A172 (cell line): ENCODE results near the gene GALNT7. TPM values are rescaled to one million over a fixed set of nuclear protein-coding genes. Genes with fewer than 3 reads are reported as not detected.
A peak's percentile ranks its signal among the peaks of the same experiment; 100 is the strongest.
"Not testable (repeated sequence)": the region's sequence is repeated elsewhere in the genome, so short reads cannot be mapped to it uniquely, and the experiment has no call there.

Experiments used
- DNase-seq: peaks from one replicate; pipeline ENCODE4 v3.0.0-alpha.2; 2015; ENCODE audit warnings: low spot score
- total RNA-seq: library from RNA; depleted of rRNA; stranded (reverse); fragments of >200 nt; shearing (Covaris generic); gene quantifications from 2 replicates; pipeline ENCODE4 v1.2.3, GENCODE V29; 2014

Gene GALNT7
- total RNA-seq, 1 experiment from 2014 or later, result 43.2 TPM

GRCh38 chr4:173167758-173168395 lies 734 bp upstream of the GALNT7 start:
- DNase-seq, result peak; percentile 42

- no peak for DNase-seq
Measured at GRCh38 chr4:173169178-173169427, 492 bp downstream of the GALNT7 start.

GRCh38 chr4:173169428-173170181 lies 994 bp downstream of the GALNT7 start:
- no peak for DNase-seq

- DNase-seq, result no peak
Measured at GRCh38 chr4:173170182-173170778, 1.7 kb downstream of the GALNT7 start.

- DNase-seq, result peak; percentile 46
Measured at GRCh38 chr4:173171098-173171497, 2.5 kb downstream of the GALNT7 start.

- no peak for DNase-seq
Measured at GRCh38 chr4:173171987-173172386, 3.4 kb downstream of the GALNT7 start.

GRCh38 chr4:173174184-173174583 lies 5.6 kb downstream of the GALNT7 start:
- DNase-seq, result no peak

GRCh38 chr4:173174594-173175012 lies 6.0 kb downstream of the GALNT7 start:
- DNase-seq, result no peak

- no peak for DNase-seq
Measured at GRCh38 chr4:173176010-173176409, 7.4 kb downstream of the GALNT7 start.

GRCh38 chr4:173177232-173177631 lies 8.6 kb downstream of the GALNT7 start:
- no peak for DNase-seq

- no peak for DNase-seq
Measured at GRCh38 chr4:173178144-173178543, 9.5 kb downstream of the GALNT7 start.

GRCh38 chr4:173181848-173182247 lies 13.2 kb downstream of the GALNT7 start:
- peak; percentile 73 for DNase-seq

- peak; percentile 79 for DNase-seq
Measured at GRCh38 chr4:173182403-173182802, 13.8 kb downstream of the GALNT7 start.

- DNase-seq, result not testable (repeated sequence)
Measured at GRCh38 chr4:173183659-173184247, 15.1 kb downstream of the GALNT7 start.

- no peak for DNase-seq
Measured at GRCh38 chr4:173185847-173186510, 17.4 kb downstream of the GALNT7 start.

- no peak for DNase-seq
Measured at GRCh38 chr4:173187732-173188131, 19.1 kb downstream of the GALNT7 start.

- DNase-seq, result no peak
Measured at GRCh38 chr4:173188648-173189047, 20.0 kb downstream of the GALNT7 start.

- no peak for DNase-seq
Measured at GRCh38 chr4:173189117-173189693, 20.6 kb downstream of the GALNT7 start.

- no peak for DNase-seq
Measured at GRCh38 chr4:173191623-173192041, 23.0 kb downstream of the GALNT7 start.

- no peak for DNase-seq
Measured at GRCh38 chr4:173192375-173193162, 24.0 kb downstream of the GALNT7 start.

GRCh38 chr4:173194157-173194556 lies 25.5 kb downstream of the GALNT7 start:
- DNase-seq, result no peak
